SH-SY5Y (cell line): Measurements from ENCODE around the gene ELMO2.

Experiments used
- GATA2 ChIP-seq: IDR thresholded peaks from 2 replicates; pipeline ENCODE4 v1.6.1; 2011; ENCODE audit warnings: mild to moderate bottlenecking, low read depth, low read length
- GATA3 ChIP-seq: IDR thresholded peaks from 2 replicates; pipeline ENCODE4 v1.6.1; 2011; ENCODE audit warnings: low read depth, mild to moderate bottlenecking, low read length, moderate library complexity

ELMO2 gene

DNA sequence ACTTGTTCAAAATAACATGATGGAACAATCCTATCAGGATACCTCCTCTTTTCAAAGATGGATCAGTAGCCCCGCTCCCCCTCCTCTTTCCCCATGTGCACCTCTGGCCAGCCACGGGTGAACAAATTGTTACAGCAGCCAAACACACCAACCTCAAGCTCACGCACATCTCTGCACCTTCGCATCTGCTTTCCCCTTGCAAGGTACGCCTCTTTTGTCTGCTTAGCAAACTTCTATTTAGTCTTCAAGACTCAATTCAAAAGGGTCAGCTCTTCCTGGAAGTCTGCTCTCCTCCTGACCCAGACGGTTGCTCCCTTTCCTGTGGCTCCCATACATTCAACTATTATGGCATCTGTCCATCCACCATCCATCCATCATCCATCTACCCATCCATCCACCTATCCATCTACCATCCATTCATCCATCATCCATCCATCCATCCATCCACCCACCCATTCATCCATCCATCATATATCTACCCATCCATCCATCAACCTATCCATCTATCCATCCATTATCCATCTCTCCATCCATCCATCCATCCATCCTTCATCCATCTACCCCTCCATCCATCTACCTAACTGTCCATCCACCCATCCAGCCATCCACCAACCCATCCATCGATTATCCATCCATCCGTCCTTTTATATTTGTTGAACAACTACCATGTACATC is 61.8 kb downstream of the ELMO2 start:
- TF ChIP-seq GATA2 (no peak), GATA3 (no peak)

DNA sequence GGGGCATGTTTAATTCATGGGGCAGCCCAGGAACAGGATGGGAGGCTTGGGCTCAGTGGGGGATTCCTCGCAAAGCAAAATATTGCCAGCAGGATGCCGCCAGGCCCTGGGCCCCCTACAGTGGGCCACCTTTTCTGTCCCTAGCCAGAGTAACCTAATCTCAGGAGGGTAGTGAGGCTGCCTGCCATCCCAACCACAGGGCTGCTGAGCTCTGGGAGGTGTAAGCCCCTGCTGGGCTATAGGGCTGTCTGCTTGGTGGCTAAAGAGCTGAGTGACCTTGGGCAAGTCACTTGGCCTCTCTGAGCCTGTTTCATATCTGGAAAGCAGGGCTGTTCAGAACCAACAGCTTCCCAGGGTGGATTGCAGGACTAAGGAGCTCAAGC is 62.4 kb downstream of the ELMO2 start:
- TF ChIP-seq GATA2 (no peak), GATA3 (no peak)

DNA sequence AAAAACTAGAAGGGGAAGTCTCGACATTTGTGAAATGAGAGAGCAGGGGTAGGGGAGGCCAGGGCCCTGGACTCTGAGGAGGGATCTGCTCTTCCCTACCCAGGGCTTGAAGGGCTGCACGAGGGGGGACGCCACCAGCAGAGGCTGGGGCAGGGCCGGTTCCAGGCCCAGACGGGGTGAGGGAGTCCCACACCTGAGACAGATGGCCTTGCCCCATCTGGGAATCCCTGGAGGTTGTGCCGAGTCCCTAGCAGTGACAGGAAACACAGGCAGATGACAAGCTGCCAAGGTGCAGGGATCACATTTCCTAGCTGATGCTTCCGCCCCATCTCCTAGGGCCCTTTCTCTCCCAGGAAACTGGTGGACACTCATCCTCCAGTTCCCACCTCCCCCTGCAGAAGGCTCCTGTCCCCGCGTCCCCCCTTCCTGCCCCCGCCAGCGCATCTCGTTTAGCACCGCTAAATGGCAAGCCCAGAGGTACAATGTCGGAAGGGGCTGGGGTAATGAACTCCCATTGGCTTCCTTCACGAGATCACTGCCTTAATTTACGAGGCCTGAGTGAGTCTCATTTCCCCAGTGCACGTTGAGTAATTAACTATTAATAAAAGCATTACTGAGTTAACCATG is 63.0 kb downstream of the ELMO2 start:
- TF ChIP-seq GATA3 (no peak), GATA2 (no peak)

DNA sequence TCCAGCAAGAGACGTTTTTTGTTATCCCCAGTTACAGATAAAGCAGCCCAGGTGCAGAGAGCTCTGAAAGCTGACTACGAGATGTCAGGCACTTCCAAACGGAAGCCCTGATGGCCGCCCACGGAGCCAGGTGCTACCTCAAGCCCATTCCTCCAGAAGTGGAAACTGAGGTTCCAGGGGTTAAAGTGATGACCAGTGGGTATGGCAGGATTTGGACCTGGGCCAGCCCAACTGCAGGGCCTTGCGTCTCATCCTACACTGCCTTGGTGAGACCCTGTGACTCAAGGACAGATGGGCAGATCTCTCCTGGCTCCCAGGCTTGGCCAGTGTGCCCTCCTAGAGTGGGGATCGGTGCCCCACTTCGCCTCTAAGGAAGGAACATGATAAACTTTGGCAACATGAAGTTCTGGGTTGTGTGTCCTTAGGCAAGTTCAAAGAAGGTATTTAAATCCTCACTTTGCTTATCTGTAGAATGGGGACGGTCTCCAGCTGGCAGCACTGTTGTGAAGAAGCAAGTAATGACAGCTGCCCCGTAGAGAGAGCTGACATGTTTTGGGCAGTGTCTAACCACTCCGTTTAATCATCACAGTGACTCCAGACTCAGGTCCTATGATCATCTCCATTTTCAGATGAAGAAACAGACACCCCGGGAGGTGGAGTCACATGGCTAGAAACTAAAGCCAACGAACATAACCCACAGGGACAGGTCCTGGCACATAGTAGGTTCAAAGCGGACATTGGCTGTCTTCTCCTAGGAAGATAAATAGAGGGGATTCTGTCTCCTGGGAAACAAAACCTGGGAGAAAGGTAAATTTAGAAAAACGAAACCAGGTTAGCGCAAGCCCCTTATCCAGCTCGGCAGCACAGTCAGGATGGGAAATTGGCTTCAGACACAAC is 63.7 kb downstream of the ELMO2 start:
- TF ChIP-seq GATA2 (no peak), GATA3 (no peak)

DNA sequence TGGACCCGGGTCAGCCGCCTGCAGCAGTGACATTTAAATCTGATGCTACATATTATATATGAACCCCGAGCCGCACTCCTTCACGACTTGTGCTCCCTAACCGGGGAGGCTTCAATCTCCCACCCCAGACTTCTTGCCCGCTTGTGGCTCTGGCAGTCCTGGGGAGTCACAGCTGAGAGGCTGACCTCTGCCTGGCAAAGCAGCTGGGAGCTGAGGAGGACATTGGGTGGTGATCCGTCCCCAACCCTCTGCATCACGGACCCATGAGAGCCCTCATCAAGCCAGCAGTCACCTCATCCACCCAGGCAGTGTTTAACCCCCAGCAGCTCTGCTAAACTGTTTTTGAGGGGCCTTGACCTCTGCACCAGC is 64.4 kb downstream of the ELMO2 start:
- TF ChIP-seq GATA3 = no peak
- TF ChIP-seq GATA2 = no peak

DNA sequence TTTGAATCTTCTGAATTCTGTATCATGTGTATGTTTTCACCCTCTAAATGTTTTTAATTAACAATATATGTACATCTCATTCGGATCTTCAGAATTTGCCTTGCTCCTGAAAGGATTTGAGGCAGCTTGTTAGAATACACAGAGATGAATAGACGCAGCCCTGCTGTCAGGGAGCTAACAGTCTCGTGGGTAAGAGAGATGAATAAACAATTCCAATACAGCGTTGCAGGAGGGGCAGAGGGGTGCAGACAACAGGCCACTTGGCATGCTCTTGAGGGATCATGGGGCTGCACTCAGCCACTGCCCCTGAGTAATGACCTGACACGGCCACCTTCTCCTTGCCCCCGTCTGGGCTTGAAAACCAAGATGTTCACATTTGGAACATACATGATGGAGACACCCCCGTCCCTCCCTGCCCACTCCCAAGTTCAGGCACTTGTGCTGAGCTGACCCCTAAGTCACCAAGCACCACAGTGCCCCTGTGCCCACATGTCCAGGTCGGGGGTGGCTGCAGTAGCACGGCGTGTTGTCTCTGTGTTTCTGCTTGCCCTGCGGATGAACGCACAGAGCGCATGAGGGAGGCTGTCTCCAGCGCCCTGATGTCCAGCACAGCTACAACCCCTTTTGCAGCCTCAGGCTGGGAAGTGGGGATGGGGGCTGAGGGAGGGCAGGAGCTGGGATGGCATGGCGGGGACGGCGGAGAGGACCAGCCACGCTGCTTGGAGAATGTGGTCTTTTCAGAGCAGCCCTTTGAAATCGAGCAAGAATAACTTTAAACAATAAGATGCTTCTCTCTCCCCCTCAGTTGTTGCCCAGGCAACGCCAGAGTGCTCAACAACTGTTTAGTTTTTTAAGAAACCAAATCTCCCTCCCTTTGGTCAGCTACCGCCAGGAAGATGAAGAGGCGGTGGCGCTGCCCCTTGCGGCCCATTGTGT is 65.1 kb downstream of the ELMO2 start:
- TF ChIP-seq GATA3 (no peak), GATA2 (no peak)

DNA sequence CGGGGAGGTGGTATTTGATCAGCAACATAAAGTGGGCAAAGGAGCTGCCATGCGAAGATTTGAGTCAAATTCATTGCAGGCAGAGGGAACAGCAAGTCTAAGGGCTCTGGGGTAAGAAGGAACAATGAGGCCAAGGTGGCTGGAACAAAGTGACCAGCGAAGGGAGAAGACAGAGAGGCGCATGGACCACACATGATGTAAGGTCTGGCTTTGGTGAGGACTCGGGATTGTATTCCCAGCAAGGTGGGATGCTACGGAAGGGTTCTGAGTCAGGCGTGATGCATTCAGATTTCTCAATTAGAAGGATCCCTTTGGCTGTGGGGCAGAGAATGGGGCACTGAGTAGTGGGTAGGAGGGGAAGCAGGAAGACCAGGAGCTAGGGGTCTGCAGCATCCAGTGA is 67.4 kb downstream of the ELMO2 start:
- TF ChIP-seq GATA3 (no peak), GATA2 (no peak)

DNA sequence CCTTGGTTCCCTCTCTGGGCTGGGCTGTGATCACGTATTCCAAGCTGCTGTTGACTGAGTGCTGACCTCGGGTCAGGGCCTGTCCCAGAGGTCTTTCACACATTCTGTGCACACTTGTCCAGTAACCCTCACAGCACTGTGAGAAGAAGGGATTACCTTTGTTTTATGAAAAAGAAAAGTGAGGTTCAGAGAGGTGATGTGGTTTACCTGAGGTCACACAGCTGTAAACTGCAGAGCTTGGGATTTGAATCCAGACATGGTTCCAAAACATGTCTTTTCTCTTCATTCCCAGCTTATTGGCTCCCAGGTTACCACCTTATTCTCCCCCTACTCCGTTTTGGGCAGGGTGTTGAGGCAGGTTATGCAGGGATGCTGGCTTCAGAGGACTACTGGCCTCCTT is 69.7 kb downstream of the ELMO2 start:
- TF ChIP-seq GATA2 = no peak
- TF ChIP-seq GATA3 = no peak

DNA sequence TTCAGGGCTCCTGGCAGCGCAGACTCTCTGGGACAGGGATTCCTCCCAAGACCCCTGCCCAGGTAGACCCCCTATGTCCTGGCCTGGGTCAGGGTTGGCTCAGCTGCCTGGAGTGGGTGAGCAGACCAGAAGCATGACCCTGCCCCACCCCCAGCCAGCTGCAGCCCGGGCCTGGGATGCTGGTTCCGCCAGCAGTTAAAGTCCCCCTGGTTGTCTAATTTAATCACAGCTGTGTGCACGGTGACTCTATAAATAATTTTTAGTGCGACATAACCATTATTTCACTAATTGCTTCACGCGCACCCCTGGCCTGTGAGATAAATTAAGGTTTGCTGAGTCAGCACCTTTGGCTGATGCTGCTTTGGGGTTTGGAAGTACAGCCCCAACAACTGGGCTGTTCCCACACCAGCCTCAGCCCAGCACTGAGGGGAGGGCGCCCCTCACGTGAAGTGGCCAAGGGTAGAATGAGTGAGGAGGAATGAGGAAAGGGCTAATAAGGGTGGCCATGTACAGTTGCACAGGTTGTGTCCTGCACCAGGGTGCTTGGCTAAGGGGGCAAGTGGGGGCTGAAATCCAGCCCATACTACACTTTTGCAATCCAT is 72.0 kb downstream of the ELMO2 start:
- TF ChIP-seq GATA2 = no peak
- no peak for TF ChIP-seq GATA3

DNA sequence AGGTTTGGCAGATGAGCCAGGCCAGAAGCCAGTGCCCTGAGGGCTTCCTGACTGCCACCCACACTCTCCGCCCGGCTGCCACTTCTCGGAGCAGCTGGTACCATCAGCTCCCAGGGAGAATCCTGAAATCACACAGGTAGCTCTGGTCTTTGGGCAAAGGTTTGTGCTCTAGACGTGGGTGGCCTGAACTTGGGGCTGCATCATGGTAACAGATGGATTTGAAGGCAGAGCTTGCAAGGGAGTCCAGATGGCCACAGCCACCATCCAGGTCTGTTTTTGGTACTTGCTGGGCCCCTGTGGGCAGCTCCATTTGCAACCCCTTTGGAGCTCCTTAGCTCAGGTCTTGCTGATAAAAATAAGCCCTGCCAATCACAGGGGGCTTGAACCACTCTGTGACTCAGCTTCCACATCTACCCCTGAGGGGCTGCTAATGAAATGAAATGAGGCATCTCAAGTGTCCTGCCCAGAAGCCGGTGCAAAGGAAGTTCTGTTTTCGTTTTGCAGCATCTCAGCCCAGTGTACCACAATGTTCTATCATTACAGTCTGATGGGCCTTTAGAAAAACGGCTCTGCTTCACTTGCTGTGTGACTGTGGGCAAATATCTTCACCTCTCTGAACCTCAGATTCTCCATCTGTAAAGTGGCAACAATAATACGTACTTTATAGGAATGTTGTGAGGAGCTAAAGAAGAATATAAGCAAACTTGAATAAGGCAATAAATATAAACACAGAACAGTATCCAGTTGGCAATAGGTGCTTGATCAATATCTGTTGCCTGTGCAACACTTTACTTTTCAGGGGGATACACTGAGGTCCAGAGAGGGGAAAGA is 73.0 kb downstream of the ELMO2 start:
- TF ChIP-seq GATA3 (no peak), GATA2 (no peak)

DNA sequence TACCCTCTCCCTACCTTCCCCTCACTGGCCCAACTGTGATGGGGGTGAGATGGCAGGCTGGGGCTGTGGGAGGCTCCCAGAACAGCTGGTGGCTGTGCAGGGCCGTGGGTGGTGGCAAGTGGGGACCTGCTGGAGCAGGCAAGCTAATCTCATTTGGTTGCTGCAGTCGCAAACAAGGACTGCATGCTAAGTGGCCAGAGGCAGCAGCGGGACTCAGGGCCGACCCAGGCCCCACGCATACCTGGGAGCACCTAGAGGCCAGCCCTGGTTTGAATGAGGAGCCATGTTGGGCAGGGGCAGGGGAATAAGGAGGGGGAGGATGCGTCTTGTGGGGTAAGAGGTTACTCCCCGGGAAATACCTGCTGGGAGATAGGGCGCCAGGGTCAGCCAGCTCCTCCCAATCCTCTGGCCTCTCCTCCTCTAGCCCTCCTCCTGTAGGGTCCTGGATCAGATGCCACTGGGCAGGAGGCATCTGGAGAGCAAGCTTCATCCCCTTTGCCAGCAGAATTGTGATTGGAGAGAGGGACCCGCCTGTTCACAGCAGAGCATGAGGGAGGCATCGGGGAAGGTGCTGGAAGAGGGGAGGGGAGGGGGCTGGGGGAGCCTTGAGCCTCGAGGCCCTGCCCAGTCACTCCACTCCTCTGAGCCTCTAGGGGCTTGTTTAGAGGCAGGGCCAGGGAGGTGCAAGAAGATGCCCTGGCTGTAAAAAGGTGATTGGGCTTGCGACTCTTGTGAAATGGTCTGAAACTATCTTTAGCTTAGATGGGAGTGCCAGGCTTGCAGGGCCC is 73.8 kb downstream of the ELMO2 start:
- TF ChIP-seq GATA2 = no peak
- no peak for TF ChIP-seq GATA3
